22Rv1 (cell line): Measurements from ENCODE around the gene NOP10.
"Not testable (repeated sequence)": the region's sequence is repeated elsewhere in the genome, so short reads cannot be mapped to it uniquely, and the experiment has no call there.

Experiments used
- CTCF ChIP-seq: fragments of 450-650 bp; IDR thresholded peaks from 2 replicates; pipeline ENCODE4 v1.5.1; 2017; ENCODE audit warnings: mild to moderate bottlenecking
- ZFX ChIP-seq: fragments of 450-650 bp; IDR thresholded peaks from 2 replicates; pipeline ENCODE4 v1.6.1; 2017; ENCODE audit warnings: antibody characterized with exemption, borderline replicate concordance

GRCh38 chr15:34352996-34353395 lies 10.1 kb upstream of the NOP10 start:
- TF ChIP-seq CTCF, ZFX: not testable (repeated sequence)
